HepG2 (cell line): Measurements from ENCODE around the gene VPS29. TPM values are rescaled to one million over a fixed set of nuclear protein-coding genes. Genes with fewer than 3 reads are reported as not detected.

Experiments used
- ATM ChIP-seq: fragments of 450-650 bp; IDR thresholded peaks from 2 replicates; pipeline ENCODE4 v1.7.1; 2017; ENCODE audit warnings: mild to moderate bottlenecking, borderline replicate concordance
- CEBPB ChIP-seq: IDR thresholded peaks from 2 replicates; pipeline ENCODE4 v1.6.1; 2011; ENCODE audit warnings: low read depth, low read length, improper control_type of control experiment, borderline replicate concordance
- FOXA3 ChIP-seq: IDR thresholded peaks from 2 replicates; pipeline ENCODE4 v1.6.1; 2016; ENCODE audit warnings: missing genetic modification reagents, missing compliant biosample characterization
- HOXA9 ChIP-seq: sonication (generic); formaldehyde crosslinking; IDR thresholded peaks from 2 replicates; pipeline ENCODE4 v1.8.1; 2022; ENCODE audit warnings: missing genetic modification reagents, mild to moderate bottlenecking, moderate library complexity, borderline replicate concordance
- JARID2 ChIP-seq: sonication (generic); formaldehyde crosslinking; IDR thresholded peaks from 2 replicates; pipeline ENCODE4 v1.8.1; 2023; ENCODE audit warnings: missing genetic modification reagents, inconsistent platforms; ENCODE audit not compliant: insufficient replicate concordance
- NCOA2 ChIP-seq: sonication (generic); formaldehyde crosslinking; IDR thresholded peaks from 2 replicates; pipeline ENCODE4 v1.8.0; 2022; ENCODE audit warnings: inconsistent platforms
- RNF219 ChIP-seq: sonication (generic); formaldehyde crosslinking; IDR thresholded peaks from 2 replicates; pipeline ENCODE4 v1.5.0; 2020; ENCODE audit warnings: mild to moderate bottlenecking, missing genetic modification reagents
- XRCC5 ChIP-seq: fragments of 200-400 bp; formaldehyde crosslinking; optimal IDR thresholded peaks from 2 replicates; pipeline ENCODE3; 2017; ENCODE audit warnings: mild to moderate bottlenecking, low read length
- ZFP41 ChIP-seq: sonication (generic); formaldehyde crosslinking; IDR thresholded peaks from 2 replicates; pipeline ENCODE4 v1.4.0; 2020; ENCODE audit warnings: mild to moderate bottlenecking, missing genetic modification reagents, borderline replicate concordance
- ZFY ChIP-seq: sonication (generic); formaldehyde crosslinking; IDR thresholded peaks from 2 replicates; pipeline ENCODE4 v1.4.0; 2020; ENCODE audit warnings: missing genetic modification reagents
- ZNF446 ChIP-seq: sonication (generic); formaldehyde crosslinking; IDR thresholded peaks from 2 replicates; pipeline ENCODE4 v1.5.0; 2020; ENCODE audit warnings: mild to moderate bottlenecking, missing genetic modification reagents
- ZNF614 ChIP-seq: IDR thresholded peaks from 2 replicates; pipeline ENCODE4 v1.6.1; 2018; ENCODE audit warnings: missing biosample characterization, missing genetic modification reagents, inconsistent platforms, borderline replicate concordance
- ZNF773 ChIP-seq: sonication (generic); formaldehyde crosslinking; IDR thresholded peaks from 2 replicates; pipeline ENCODE4 v1.4.0; 2020; ENCODE audit warnings: missing genetic modification reagents, borderline replicate concordance
- ZNF788 ChIP-seq: sonication (generic); formaldehyde crosslinking; IDR thresholded peaks from 2 replicates; pipeline ENCODE4 v1.5.0; 2020; ENCODE audit warnings: mild to moderate bottlenecking, missing genetic modification reagents, borderline replicate concordance
- polyA plus RNA-seq, 8 experiments: library from polyadenylated mRNA; depleted of rRNA in 3 of 8; stranded (reverse) in 7 of 8; unstranded in 1 of 8; fragments of >200 nt; fragmentation: Illumina TruSeq in 4 of 8; extraction: Trizol in 4 of 8; gene quantifications; 2 replicates each; pipeline versions ENCODE4 v1.2.1 to v1.2.3, GENCODE V29; 2011 to 2016; ENCODE audit warnings: low read depth in 4 of 8, missing spikeins in 1 of 8, mixed read lengths in 1 of 8; ENCODE audit not compliant: insufficient read depth in 1 of 8
- total RNA-seq, 5 experiments: library from RNA; depleted of rRNA; stranded (reverse); fragments of >200 nt; fragmentation: Illumina TruSeq; extraction: Trizol; gene quantifications; 2 replicates each; pipeline ENCODE4 v1.2.3, GENCODE V29; 2016; ENCODE audit warnings: low read depth in 1 of 5
- TF ChIP-seq, protein P1 (sequence below): sonication (generic); formaldehyde crosslinking; IDR thresholded peaks from 2 replicates; pipeline ENCODE4 v1.5.1; 2020; ENCODE audit warnings: mild to moderate bottlenecking, missing genetic modification reagents, borderline replicate concordance
- TF ChIP-seq, protein P2 (sequence below): IDR thresholded peaks from 2 replicates; pipeline ENCODE4 v1.6.1; 2012; ENCODE audit warnings: low read length, improper control_type of control experiment
- TF ChIP-seq, protein P3 (sequence below): sonication (generic); formaldehyde crosslinking; IDR thresholded peaks from 2 replicates; pipeline ENCODE4 v1.4.0; 2020; ENCODE audit warnings: missing genetic modification reagents

Gene VPS29
- total and polyA plus RNA-seq, 2 of the 13 experiments (the other 11 are each of a cell fraction or from before 2014, with no cell fraction given), result 107 to 114 TPM

DNA sequence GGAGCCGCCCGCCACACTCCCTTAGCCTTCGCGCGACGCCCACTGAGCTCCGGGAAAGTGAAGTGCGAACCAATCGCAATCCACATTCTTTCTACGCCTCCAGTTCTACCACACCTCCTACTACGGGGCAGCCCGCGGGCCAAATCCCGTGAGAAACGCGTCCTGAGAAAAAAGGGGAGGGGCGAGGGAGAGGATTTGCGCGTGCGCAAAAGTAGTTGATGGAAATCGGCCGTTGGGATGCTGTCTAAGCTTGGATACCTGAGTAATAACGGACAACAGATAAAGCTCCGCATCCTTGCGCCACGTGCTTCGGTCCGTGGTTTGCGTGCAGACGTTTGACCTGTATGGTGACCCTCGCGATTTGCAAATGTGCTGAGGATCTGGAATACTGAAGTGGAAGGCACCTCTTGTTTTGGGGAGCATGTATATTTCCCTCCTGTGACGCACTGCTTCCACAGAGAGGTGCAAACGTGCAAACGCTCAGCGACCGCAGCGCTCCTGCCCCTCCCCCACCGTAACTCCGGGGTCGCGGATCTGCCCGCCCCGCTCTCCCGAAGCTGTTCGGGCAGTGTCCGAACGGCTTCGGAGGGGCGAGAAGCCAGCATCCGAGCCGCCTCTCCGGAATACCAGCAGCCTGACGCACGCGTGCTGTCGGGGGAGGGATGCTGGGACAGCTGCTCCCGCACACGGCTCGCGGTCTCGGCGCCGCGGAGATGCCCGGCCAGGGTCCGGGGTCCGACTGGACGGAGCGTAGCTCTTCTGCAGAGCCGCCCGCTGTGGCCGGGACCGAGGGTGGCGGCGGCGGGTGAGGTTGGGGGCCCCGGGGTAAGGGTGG, 33.5 kb downstream of the VPS29 start, which contains the start of the genes FAM216A and GPN3 (continued):
- TF ChIP-seq RNF219, result no peak
- no peak for TF ChIP-seq JARID2
- peak; percentile 54; the same call in 1 of the 2 replicates for TF ChIP-seq FOXA3 (CRISPR knock-in tag)
- TF ChIP-seq ZFP41 (CRISPR knock-in tag), result no peak
- TF ChIP-seq, protein P1, sequence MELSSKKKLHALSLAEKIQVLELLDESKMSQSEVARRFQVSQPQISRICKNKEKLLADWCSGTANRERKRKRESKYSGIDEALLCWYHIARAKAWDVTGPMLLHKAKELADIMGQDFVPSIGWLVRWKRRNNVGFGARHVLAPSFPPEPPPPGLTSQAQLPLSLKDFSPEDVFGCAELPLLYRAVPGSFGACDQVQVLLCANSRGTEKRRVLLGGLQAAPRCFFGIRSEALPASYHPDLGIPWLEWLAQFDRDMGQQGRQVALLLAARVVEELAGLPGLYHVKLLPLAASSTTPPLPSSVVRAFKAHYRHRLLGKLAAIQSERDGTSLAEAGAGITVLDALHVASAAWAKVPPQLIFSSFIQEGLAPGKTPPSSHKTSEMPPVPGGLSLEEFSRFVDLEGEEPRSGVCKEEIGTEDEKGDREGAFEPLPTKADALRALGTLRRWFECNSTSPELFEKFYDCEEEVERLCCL, result no peak
- TF ChIP-seq ZNF773, result no peak
- TF ChIP-seq NCOA2 (CRISPR knock-in tag), result peak; percentile 49
- TF ChIP-seq, protein P2, sequence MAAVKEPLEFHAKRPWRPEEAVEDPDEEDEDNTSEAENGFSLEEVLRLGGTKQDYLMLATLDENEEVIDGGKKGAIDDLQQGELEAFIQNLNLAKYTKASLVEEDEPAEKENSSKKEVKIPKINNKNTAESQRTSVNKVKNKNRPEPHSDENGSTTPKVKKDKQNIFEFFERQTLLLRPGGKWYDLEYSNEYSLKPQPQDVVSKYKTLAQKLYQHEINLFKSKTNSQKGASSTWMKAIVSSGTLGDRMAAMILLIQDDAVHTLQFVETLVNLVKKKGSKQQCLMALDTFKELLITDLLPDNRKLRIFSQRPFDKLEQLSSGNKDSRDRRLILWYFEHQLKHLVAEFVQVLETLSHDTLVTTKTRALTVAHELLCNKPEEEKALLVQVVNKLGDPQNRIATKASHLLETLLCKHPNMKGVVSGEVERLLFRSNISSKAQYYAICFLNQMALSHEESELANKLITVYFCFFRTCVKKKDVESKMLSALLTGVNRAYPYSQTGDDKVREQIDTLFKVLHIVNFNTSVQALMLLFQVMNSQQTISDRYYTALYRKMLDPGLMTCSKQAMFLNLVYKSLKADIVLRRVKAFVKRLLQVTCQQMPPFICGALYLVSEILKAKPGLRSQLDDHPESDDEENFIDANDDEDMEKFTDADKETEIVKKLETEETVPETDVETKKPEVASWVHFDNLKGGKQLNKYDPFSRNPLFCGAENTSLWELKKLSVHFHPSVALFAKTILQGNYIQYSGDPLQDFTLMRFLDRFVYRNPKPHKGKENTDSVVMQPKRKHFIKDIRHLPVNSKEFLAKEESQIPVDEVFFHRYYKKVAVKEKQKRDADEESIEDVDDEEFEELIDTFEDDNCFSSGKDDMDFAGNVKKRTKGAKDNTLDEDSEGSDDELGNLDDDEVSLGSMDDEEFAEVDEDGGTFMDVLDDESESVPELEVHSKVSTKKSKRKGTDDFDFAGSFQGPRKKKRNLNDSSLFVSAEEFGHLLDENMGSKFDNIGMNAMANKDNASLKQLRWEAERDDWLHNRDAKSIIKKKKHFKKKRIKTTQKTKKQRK, result no peak
- TF ChIP-seq HOXA9 (CRISPR knock-in tag), result peak; percentile 61; the same call in 1 of the 2 replicates
- 0 out of 2 replicates have a peak, but pooled peaks have one; percentile 33 for TF ChIP-seq ZNF614
- no peak for TF ChIP-seq ATM
- TF ChIP-seq, protein P3, sequence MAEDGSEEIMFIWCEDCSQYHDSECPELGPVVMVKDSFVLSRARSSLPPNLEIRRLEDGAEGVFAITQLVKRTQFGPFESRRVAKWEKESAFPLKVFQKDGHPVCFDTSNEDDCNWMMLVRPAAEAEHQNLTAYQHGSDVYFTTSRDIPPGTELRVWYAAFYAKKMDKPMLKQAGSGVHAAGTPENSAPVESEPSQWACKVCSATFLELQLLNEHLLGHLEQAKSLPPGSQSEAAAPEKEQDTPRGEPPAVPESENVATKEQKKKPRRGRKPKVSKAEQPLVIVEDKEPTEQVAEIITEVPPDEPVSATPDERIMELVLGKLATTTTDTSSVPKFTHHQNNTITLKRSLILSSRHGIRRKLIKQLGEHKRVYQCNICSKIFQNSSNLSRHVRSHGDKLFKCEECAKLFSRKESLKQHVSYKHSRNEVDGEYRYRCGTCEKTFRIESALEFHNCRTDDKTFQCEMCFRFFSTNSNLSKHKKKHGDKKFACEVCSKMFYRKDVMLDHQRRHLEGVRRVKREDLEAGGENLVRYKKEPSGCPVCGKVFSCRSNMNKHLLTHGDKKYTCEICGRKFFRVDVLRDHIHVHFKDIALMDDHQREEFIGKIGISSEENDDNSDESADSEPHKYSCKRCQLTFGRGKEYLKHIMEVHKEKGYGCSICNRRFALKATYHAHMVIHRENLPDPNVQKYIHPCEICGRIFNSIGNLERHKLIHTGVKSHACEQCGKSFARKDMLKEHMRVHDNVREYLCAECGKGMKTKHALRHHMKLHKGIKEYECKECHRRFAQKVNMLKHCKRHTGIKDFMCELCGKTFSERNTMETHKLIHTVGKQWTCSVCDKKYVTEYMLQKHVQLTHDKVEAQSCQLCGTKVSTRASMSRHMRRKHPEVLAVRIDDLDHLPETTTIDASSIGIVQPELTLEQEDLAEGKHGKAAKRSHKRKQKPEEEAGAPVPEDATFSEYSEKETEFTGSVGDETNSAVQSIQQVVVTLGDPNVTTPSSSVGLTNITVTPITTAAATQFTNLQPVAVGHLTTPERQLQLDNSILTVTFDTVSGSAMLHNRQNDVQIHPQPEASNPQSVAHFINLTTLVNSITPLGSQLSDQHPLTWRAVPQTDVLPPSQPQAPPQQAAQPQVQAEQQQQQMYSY (CRISPR knock-in tag), result no peak; the same call in 1 of the 2 replicates
- peak; percentile 55 for TF ChIP-seq ZFY
- peak; percentile 40 for TF ChIP-seq XRCC5
- peak; percentile 58; the same call in 1 of the 2 replicates for TF ChIP-seq ZNF446 (CRISPR knock-in tag)
- peak; percentile 9; the same call in 1 of the 2 replicates for TF ChIP-seq ZNF788
- no peak for TF ChIP-seq CEBPB
